ENCODE measurements around the gene ADGRD1.
A peak's percentile ranks its signal among the peaks of the same experiment; 100 is the strongest.
"Not testable (repeated sequence)": the region's sequence is repeated elsewhere in the genome, so short reads cannot be mapped to it uniquely, and the experiment has no call there.

Gene ADGRD1

GRCh38 chr12:131126662-131127173 is 173.0 kb downstream of the ADGRD1 start:
- Histone ChIP-seq H2AFZ (ENCODE audit: low read depth, low read length) (no peak overlapping the region), H3K27me3 (ENCODE audit: insufficient read depth, low read length) (no peaks in the 10 kb centered on the region), H3K4me3 (ENCODE audit: low read length) (no peak overlapping the region), H3K9me3 (ENCODE audit: low read length) (no peaks in the 10 kb centered on the region), H3K36me3 (ENCODE audit: insufficient read depth, low read length) (no peaks in the 10 kb centered on the region), H3K4me1 (ENCODE audit: insufficient read depth, low read length) (no peaks in the 10 kb centered on the region)

- no peak overlapping the region for H2AFZ ChIP-seq (ENCODE audit: low read depth, low read length)
- no peaks in the 10 kb centered on the region for H3K36me3 ChIP-seq (ENCODE audit: insufficient read depth, low read length)
- H3K4me3 ChIP-seq (ENCODE audit: low read length) = no peak overlapping the region
- H3K27me3 ChIP-seq (ENCODE audit: insufficient read depth, low read length) = no peaks in the 10 kb centered on the region
- peaks cover 4% of the 10 kb centered on the region for H3K4me1 ChIP-seq (ENCODE audit: insufficient read depth, low read length)
- no peaks in the 10 kb centered on the region for H3K9me3 ChIP-seq (ENCODE audit: low read length)
Observed at GRCh38 chr12:131128556-131128955, 174.8 kb downstream of the ADGRD1 start.

- H3K27me3 ChIP-seq (ENCODE audit: insufficient read depth, low read length); H3K4me3 ChIP-seq (ENCODE audit: low read length); H2AFZ ChIP-seq (ENCODE audit: low read depth, low read length); H3K9me3 ChIP-seq (ENCODE audit: low read length); H3K4me1 ChIP-seq (ENCODE audit: insufficient read depth, low read length); H3K36me3 ChIP-seq (ENCODE audit: insufficient read depth, low read length): not testable (repeated sequence)
Observed at GRCh38 chr12:131128966-131129619, 175.4 kb downstream of the ADGRD1 start.

- Histone ChIP-seq H3K4me1 (ENCODE audit: insufficient read depth, low read length) (peaks cover 4% of the 10 kb centered on the region), H3K27me3 (ENCODE audit: insufficient read depth, low read length) (no peaks in the 10 kb centered on the region), H3K36me3 (ENCODE audit: insufficient read depth, low read length) (no peaks in the 10 kb centered on the region), H3K4me3 (ENCODE audit: low read length) (no peak overlapping the region), H2AFZ (ENCODE audit: low read depth, low read length) (no peak overlapping the region), H3K9me3 (ENCODE audit: low read length) (no peaks in the 10 kb centered on the region)
Observed at GRCh38 chr12:131129839-131130238, 176.1 kb downstream of the ADGRD1 start.

GRCh38 chr12:131130311-131130911 is 176.7 kb downstream of the ADGRD1 start:
- no peaks in the 10 kb centered on the region for H3K27me3 ChIP-seq (ENCODE audit: insufficient read depth, low read length)
- no peak overlapping the region for H3K4me3 ChIP-seq (ENCODE audit: low read length)
- H2AFZ ChIP-seq (ENCODE audit: low read depth, low read length) = no peak overlapping the region
- no peaks in the 10 kb centered on the region for H3K9me3 ChIP-seq (ENCODE audit: low read length)
- H3K4me1 ChIP-seq (ENCODE audit: insufficient read depth, low read length) = peaks cover 4% of the 10 kb centered on the region
- no peaks in the 10 kb centered on the region for H3K36me3 ChIP-seq (ENCODE audit: insufficient read depth, low read length)

- no peaks in the 10 kb centered on the region for H3K27me3 ChIP-seq (ENCODE audit: insufficient read depth, low read length)
- H3K36me3 ChIP-seq (ENCODE audit: insufficient read depth, low read length) = no peaks in the 10 kb centered on the region
- H3K4me3 ChIP-seq (ENCODE audit: low read length) = no peak overlapping the region
- no peaks in the 10 kb centered on the region for H3K9me3 ChIP-seq (ENCODE audit: low read length)
- peaks cover 4% of the 10 kb centered on the region for H3K4me1 ChIP-seq (ENCODE audit: insufficient read depth, low read length)
- no peak overlapping the region for H2AFZ ChIP-seq (ENCODE audit: low read depth, low read length)
Observed at GRCh38 chr12:131131077-131131807, 177.5 kb downstream of the ADGRD1 start.

- Histone ChIP-seq H3K4me3 (ENCODE audit: low read length) (no peak overlapping the region), H3K36me3 (ENCODE audit: insufficient read depth, low read length) (no peaks in the 10 kb centered on the region), H3K4me1 (ENCODE audit: insufficient read depth, low read length) (peaks cover 4% of the 10 kb centered on the region), H3K9me3 (ENCODE audit: low read length) (no peaks in the 10 kb centered on the region), H2AFZ (ENCODE audit: low read depth, low read length) (no peak overlapping the region), H3K27me3 (ENCODE audit: insufficient read depth, low read length) (no peaks in the 10 kb centered on the region)
Observed at GRCh38 chr12:131131808-131132117, 178.1 kb downstream of the ADGRD1 start.

GRCh38 chr12:131132118-131132892 is 178.6 kb downstream of the ADGRD1 start:
- Histone ChIP-seq H3K4me3 (ENCODE audit: low read length) (no peak overlapping the region), H3K4me1 (ENCODE audit: insufficient read depth, low read length) (peaks cover 4% of the 10 kb centered on the region), H3K9me3 (ENCODE audit: low read length) (no peaks in the 10 kb centered on the region), H3K36me3 (ENCODE audit: insufficient read depth, low read length) (no peaks in the 10 kb centered on the region), H3K27me3 (ENCODE audit: insufficient read depth, low read length) (no peaks in the 10 kb centered on the region), H2AFZ (ENCODE audit: low read depth, low read length) (peak overlapping the region; percentile 16)

GRCh38 chr12:131133015-131133905 is 179.6 kb downstream of the ADGRD1 start:
- H3K36me3 ChIP-seq (ENCODE audit: insufficient read depth, low read length) = no peaks in the 10 kb centered on the region
- H3K9me3 ChIP-seq (ENCODE audit: low read length) = no peaks in the 10 kb centered on the region
- H3K4me3 ChIP-seq (ENCODE audit: low read length) = no peak overlapping the region
- H3K27me3 ChIP-seq (ENCODE audit: insufficient read depth, low read length) = no peaks in the 10 kb centered on the region
- H2AFZ ChIP-seq (ENCODE audit: low read depth, low read length) = no peak overlapping the region
- peaks cover 4% of the 10 kb centered on the region for H3K4me1 ChIP-seq (ENCODE audit: insufficient read depth, low read length)

GRCh38 chr12:131133994-131134393 is 180.3 kb downstream of the ADGRD1 start:
- Histone ChIP-seq H3K27me3 (ENCODE audit: insufficient read depth, low read length) (no peaks in the 10 kb centered on the region), H3K9me3 (ENCODE audit: low read length) (no peaks in the 10 kb centered on the region), H2AFZ (ENCODE audit: low read depth, low read length) (no peak overlapping the region), H3K4me1 (ENCODE audit: insufficient read depth, low read length) (peaks cover 4% of the 10 kb centered on the region), H3K4me3 (ENCODE audit: low read length) (no peak overlapping the region), H3K36me3 (ENCODE audit: insufficient read depth, low read length) (no peaks in the 10 kb centered on the region)

- Histone ChIP-seq H3K4me1 (ENCODE audit: insufficient read depth, low read length) (peaks cover 4% of the 10 kb centered on the region), H3K4me3 (ENCODE audit: low read length) (no peak overlapping the region), H2AFZ (ENCODE audit: low read depth, low read length) (no peak overlapping the region), H3K36me3 (ENCODE audit: insufficient read depth, low read length) (no peaks in the 10 kb centered on the region), H3K27me3 (ENCODE audit: insufficient read depth, low read length) (no peaks in the 10 kb centered on the region), H3K9me3 (ENCODE audit: low read length) (no peaks in the 10 kb centered on the region)
Observed at GRCh38 chr12:131134523-131135310, 181.0 kb downstream of the ADGRD1 start.
